NCI-H1694 treated with DMSO at 0.1 percent for 48 hours (cell line): ENCODE measurements around the gene CLDN9.
A peak's percentile ranks its signal among the peaks of the same experiment; 100 is the strongest.

ENCODE experiments used
- DNase-seq: peaks from one replicate; lab custom pipeline; 2025; lab: John Stamatoyannopoulos, UW

The CLDN9 gene, protein sequence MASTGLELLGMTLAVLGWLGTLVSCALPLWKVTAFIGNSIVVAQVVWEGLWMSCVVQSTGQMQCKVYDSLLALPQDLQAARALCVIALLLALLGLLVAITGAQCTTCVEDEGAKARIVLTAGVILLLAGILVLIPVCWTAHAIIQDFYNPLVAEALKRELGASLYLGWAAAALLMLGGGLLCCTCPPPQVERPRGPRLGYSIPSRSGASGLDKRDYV

DNA sequence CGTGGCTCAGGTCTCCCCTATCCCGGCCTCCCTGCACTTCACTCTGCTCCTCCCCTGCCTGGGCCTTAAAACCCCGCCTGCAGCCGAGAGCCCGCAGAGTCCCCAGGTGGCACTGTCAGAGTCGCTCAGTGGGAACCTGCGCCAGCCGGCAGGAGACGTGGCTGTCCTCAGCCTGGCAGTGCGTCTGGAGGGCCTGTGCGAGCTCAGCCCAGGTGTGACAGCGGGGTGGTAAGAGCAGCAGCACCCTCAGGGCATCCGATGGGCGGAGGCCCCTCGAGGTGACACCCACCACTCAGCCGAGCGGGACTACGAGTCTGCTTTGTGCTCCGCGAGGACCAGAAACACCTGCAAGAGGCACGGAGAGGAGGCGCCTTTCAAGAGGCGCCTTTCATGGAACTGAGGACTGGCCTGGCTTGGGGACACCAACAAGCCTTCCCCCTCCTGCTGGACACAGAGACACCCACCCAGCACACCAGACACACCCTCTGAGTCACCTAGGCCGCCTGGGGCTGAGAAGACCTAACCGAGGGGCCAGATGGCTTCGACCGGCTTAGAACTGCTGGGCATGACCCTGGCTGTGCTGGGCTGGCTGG, at the start of gene CLDN9:
Gene CLDN9 (plus strand): TSS at position 96 of the 593 bp plus-strand sequence. CDS start 440 bp downstream, at position 536.
- no peak for DNase-seq

- DNase-seq, result no peak
These were observed 49.5 kb upstream of the CLDN9 start for GRCh38 chr16:2963074-2963722.

GRCh38 chr16:2963723-2964474, 48.8 kb upstream of the CLDN9 start, which contains the start of gene KREMEN2:
Gene KREMEN2 (plus strand): TSS chr16:2964275. CDS start chr16:2964521, 246 bp downstream.
- peak; percentile 30 for DNase-seq

- peak; percentile 49 for DNase-seq
These were observed 48.0 kb upstream of the CLDN9 start for GRCh38 chr16:2964475-2965336.

GRCh38 chr16:2966043-2966807, 46.5 kb upstream of the CLDN9 start:
- no peak for DNase-seq

- DNase-seq, result no peak
These were observed 45.9 kb upstream of the CLDN9 start for GRCh38 chr16:2966808-2967191.

DNA sequence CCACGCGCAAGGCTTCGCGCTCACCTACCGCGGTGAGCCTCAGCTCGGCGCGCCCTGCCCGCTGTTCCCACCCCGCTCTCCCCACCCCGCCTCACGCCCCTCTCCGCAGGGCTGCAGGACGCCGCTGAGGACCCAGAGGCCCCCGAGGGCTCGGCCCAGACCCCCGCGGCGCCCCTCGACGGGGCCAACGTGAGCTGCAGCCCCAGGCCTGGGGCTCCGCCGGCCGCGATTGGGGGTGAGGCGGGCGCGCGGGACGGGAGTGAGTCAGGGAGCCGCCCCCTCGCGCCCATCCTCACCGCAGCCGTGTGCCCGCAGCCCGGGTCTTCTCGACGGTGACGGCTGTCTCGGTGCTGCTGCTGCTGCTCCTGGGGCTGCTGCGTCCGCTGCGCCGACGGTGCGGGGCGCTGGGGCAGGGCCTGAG, 45.5 kb upstream of the CLDN9 start:
- DNase-seq, result no peak

GRCh38 chr16:2967721-2968161, 45.0 kb upstream of the CLDN9 start:
- DNase-seq, result no peak

DNA sequence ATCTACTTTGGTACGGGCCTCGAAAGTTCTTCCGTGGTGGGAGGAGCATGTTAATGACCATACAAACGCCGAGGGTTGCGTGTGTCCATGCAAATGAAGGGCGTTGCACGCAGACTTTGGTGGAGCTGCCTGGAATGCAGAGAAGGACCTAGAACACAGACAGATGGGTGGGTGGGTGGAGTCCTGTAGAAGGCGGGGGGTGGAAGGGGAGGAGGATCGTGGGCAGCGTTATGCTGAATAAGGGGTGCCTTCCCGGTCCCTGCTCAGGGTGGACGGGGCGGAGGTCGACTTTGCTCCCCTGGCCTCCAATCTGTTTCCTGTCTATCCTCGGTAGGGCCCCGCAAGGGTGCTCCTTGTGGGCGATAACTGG, 44.4 kb upstream of the CLDN9 start:
- DNase-seq, result peak; percentile 24

GRCh38 chr16:2968738-2969544, 43.8 kb upstream of the CLDN9 start, which contains the start of gene PAQR4:
Gene PAQR4 (plus strand): TSS chr16:2969348. CDS start chr16:2969675, 327 bp downstream.
- DNase-seq, result peak; percentile 75

DNA sequence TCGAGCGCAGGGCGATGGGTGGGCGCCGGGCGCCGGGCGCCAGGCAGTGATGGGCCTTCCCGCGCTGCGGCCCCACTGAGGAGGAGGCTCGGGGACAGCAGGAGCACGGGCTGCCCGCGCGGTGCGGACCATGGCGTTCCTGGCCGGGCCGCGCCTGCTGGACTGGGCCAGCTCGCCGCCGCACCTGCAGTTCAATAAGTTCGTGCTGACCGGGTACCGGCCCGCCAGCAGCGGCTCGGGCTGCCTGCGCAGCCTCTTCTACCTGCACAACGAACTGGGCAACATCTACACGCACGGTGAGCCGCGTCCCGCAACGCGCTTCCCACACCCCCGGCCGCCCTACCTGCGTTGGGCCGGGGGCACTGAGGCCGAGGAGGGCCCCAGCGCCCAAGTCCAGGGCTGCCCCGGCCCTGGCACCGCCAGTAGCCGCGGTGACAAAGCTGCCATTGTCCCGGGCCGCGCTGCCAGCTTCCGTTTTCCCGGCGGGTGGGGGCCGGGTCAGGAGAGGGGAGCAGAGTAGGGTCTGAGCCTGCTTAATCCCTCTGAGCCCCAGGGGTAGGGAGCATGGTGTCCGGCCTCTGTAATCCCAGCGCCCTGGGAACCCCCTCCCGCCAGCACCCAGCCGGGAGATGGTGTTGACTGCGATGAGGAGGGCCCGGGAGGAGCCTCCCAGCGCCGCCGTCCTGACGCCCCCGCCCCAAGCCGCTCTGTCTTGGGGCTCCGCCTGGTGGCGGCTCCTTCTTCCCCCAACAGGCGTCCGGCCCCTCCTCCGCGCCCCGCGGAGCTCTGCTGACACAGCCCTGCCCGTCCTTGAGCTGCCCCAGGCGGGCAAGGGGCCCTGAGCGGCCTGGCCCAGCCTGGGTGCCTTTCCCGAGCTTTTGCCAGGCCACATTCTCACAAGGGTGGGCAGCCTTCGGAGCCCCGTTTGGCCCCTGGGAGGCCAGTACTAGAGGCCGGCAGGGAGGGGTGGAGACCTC, 42.9 kb upstream of the CLDN9 start:
- DNase-seq, result peak; percentile 34

DNA sequence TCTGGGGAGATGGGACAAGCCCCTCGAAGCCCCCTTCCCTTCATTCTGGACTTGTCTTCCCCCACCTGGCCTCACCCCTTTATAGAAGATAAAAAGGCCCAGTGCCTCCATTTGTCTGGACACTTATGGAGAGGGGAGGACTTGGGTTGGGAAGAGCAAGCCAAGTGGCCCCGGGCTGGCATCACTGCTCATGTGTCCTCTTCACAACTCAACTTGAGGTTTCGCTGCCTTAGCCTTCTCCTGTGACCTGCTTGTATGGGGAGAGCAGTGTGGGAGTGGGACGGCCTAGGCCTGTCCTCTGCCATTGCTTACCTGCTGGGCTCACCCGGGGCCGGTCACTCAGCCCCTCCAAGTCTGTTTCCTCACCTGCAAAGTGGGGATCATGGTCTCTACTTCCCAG, 42.2 kb upstream of the CLDN9 start:
- DNase-seq, result no peak

GRCh38 chr16:2971134-2971984, 41.4 kb upstream of the CLDN9 start:
- no peak for DNase-seq

GRCh38 chr16:2971985-2972784, 40.5 kb upstream of the CLDN9 start:
- no peak for DNase-seq

DNA sequence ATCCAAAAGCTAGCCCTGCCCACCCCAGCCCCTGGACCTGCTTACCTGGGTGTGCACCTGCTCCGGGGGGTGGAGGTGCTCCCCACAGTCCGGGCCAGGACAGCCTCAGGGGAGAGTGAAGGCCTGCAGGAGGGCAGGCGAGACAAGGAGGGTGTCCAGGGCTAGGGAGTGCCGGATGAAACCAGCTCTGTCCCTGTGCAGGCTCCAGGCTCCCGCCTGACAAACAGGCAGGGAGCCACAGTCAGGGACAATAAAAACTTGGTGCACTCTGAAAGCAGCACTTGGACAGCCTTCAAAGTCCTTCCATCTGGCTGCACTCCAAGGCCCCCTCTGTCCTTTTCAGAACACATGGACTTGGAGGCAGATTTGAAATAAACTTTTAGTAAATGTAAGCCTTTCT, 39.6 kb upstream of the CLDN9 start:
- DNase-seq, result no peak

- DNase-seq, result no peak
These were observed 39.0 kb upstream of the CLDN9 start for GRCh38 chr16:2973605-2974318.
